Esophagus muscularis mucosa (tissue), 3 donors: ENCODE measurements around the gene STRBP.

ENCODE experiments used
- CTCF ChIP-seq, 3 experiments: fragments of 200-600 bp in 2 of 3; fragments of 450-650 bp in 1 of 3; sonication (generic) in 2 of 3; IDR thresholded peaks; one replicate each; pipeline ENCODE4 v1.5.1; 2017 to 2019; ENCODE audit warnings: antibody characterized with exemption in 3 of 3, mild to moderate bottlenecking in 2 of 3, moderate library complexity in 1 of 3
- EP300 ChIP-seq: sonication (generic); formaldehyde crosslinking; IDR thresholded peaks from one replicate; pipeline ENCODE4 v1.6.1; 2017; ENCODE audit warnings: antibody characterized with exemption

GRCh38 chr9:123084256-123084655 is 184.1 kb downstream of the STRBP start:
- TF ChIP-seq CTCF (IDR thresholded peaks at IDR 0.05) (no peak), EP300 (no peak)
